Stomach (tissue), 9 donors: ENCODE data around the gene TRAPPC10. TPM values are rescaled to one million over a fixed set of nuclear protein-coding genes. Genes with fewer than 3 reads are reported as not detected.
A peak's percentile ranks its signal among the peaks of the same experiment; 100 is the strongest.

Experiments
- DNase-seq, 2 donors: peaks; one replicate each; pipeline versions ENCODE4 v3.0.0 to v3.0.0-alpha.2; 2013 to 2019
- H3K27ac ChIP-seq, 5 donors: fragments of 200-600 bp in 4 of 5; sonication (generic) in 4 of 5; one replicate each; pipeline ENCODE4 v1.5.1; 2013 to 2019; ENCODE audit warnings: mild to moderate bottlenecking in 1 of 5, moderate library complexity in 1 of 5
- H3K27me3 ChIP-seq, 3 donors: fragments of 200-600 bp; sonication (generic); one replicate each; pipeline ENCODE4 v1.5.1; 2017 to 2019; ENCODE audit warnings: mixed run types in 1 of 3
- H3K36me3 ChIP-seq, 4 donors: fragments of 200-600 bp; sonication (generic); 1 replicate in 3 of 4; 2 replicates in 1 of 4; pipeline ENCODE4 v1.5.1; 2016 to 2019
- H3K4me1 ChIP-seq, 4 donors: fragments of 200-600 bp; sonication (generic); one replicate each; pipeline ENCODE4 v1.5.1; 2016 to 2019
- H3K4me3 ChIP-seq, 4 donors: fragments of 200-600 bp; sonication (generic) in 3 of 4; one replicate each; pipeline ENCODE4 v1.5.1; 2016 to 2019; ENCODE audit warnings: mild to moderate bottlenecking in 1 of 4
- H3K9me3 ChIP-seq, 4 donors: fragments of 200-600 bp; sonication (generic); one replicate each; pipeline ENCODE4 v1.5.1; 2016 to 2019
- EP300 ChIP-seq: sonication (generic); formaldehyde crosslinking; IDR thresholded peaks from one replicate; pipeline ENCODE4 v1.6.1; 2017; ENCODE audit warnings: antibody characterized with exemption
- POLR2A ChIP-seq, 4 donors: fragments of 450-650 bp; IDR thresholded peaks; one replicate each; pipeline ENCODE4 v1.6.1; 2016; ENCODE audit warnings: antibody characterized with exemption in 4 of 4, control low read depth in 2 of 4, mild to moderate bottlenecking in 1 of 4, moderate library complexity in 1 of 4
- POLR2AphosphoS5 ChIP-seq, 3 donors: sonication (generic); formaldehyde crosslinking; IDR thresholded peaks; one replicate each; pipeline ENCODE4 v1.6.1; 2016; ENCODE audit warnings: antibody characterized with exemption in 3 of 3
- WGBS, 5 donors: extraction: QIAGEN DNeasy Blood & Tissue Kit in 3 of 5; methylation state at CpG; one replicate each; pipeline versions ENCODE4 v1.1.5 to v1.1.7; 2013 to 2018; 5-methylcytosine and 5-hydroxymethylcytosine counted together
- intact Hi-C: fragments of 100-400 bp; cut with DNase I; formaldehyde crosslinking; loops from one replicate; pipeline ENCODE4 v1.15.1; 2023; ENCODE audit warnings: low total_unique reads
- polyA plus RNA-seq, 3 donors: library from polyadenylated mRNA; stranded (reverse); fragments of 200-250 nt; gene quantifications; one replicate each; pipeline ENCODE4 v1.2.3, GENCODE V29; 2013
- total RNA-seq, 5 donors: library from RNA; depleted of rRNA; stranded (reverse); fragments of >200 nt; gene quantifications; one replicate each; pipeline versions ENCODE4 v1.1.0 to v1.2.3, GENCODE V29; 2014 to 2016
- TF ChIP-seq, protein P1 (sequence below), 7 experiments: fragments of 450-650 bp in 4 of 7; fragments of 200-600 bp in 3 of 7; sonication (generic) in 3 of 7; IDR thresholded peaks; one replicate each; pipeline ENCODE4 v1.5.1; 2016 to 2019; ENCODE audit warnings: antibody characterized with exemption in 7 of 7, control low read depth in 2 of 7, mild to moderate bottlenecking in 1 of 7
- donor health status: healthy with polysubstance abuse.
- donor health status: Bipolar disorder and iron deficiency.
- donor health status: healthy.

Gene TRAPPC10
- total and polyA plus RNA-seq, 8 donors: 3.7 to 88.1 (median 23.7) TPM

DNA sequence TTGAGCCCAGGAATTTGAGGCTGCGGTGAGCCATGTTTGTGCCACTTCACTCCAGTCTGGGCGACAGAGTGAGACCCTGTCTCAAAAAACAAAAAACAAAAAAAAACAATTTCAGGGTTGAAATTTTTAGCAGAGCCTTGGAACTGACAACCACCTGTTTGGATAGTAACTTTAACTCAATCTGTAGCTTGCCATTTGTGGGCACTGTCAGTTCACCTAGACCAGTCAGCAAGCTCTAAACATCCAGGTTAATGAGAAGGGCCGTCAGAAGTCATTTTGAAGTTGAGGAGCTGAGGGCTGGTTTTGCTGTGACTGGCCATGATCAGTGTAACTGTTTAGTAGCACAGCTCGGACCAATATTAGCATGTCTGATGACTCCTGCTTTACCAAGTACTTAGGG lies 8.4 kb downstream of the TRAPPC10 start:
- no peaks in the 10 kb centered on the region for H3K27me3 ChIP-seq
- no peaks in the 10 kb centered on the region for H3K36me3 ChIP-seq
- intact Hi-C loops: no loop called here
- TF ChIP-seq, protein P1, sequence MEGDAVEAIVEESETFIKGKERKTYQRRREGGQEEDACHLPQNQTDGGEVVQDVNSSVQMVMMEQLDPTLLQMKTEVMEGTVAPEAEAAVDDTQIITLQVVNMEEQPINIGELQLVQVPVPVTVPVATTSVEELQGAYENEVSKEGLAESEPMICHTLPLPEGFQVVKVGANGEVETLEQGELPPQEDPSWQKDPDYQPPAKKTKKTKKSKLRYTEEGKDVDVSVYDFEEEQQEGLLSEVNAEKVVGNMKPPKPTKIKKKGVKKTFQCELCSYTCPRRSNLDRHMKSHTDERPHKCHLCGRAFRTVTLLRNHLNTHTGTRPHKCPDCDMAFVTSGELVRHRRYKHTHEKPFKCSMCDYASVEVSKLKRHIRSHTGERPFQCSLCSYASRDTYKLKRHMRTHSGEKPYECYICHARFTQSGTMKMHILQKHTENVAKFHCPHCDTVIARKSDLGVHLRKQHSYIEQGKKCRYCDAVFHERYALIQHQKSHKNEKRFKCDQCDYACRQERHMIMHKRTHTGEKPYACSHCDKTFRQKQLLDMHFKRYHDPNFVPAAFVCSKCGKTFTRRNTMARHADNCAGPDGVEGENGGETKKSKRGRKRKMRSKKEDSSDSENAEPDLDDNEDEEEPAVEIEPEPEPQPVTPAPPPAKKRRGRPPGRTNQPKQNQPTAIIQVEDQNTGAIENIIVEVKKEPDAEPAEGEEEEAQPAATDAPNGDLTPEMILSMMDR (IDR thresholded peaks at IDR 0.05): no peak
- TF ChIP-seq EP300 (no peak), POLR2A (IDR thresholded peaks at IDR 0.05) (no peak)
- H3K9me3 ChIP-seq: no peaks in the 10 kb centered on the region
- peaks cover 24 to 94% (median 62%) of the 10 kb centered on the region in 4 donors for H3K4me1 ChIP-seq
- DNase-seq: no peak
- peak overlapping the region in 2 of 5 donors; percentile 28 to 56 for H3K27ac ChIP-seq
- H3K4me3 ChIP-seq: no peak overlapping the region
- WGBS, 5 donors: 75 to 86% (median 81%) methylated on average over 4 of the region's 4 CpGs

DNA sequence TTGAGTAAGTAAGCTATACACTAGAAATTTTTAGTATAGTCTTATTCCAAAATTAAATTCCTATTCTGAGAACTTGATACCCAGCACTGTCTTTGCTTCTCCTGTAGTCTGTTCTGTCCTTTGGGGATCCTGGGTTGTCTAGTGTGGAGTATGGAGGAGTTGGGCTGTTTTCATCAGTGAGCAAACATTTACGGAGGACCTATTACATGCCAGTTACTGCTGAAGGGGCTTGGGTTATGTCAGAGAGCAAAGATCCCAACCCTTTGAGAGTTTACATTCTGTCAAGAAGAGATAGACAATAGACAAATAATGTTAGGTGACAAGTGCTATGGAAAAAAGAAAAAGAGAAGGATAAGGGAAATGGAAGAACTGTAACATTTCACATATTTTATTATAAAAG lies 9.0 kb downstream of the TRAPPC10 start:
- Histone ChIP-seq H3K4me3 (no peak overlapping the region), H3K27me3 (no peaks in the 10 kb centered on the region), H3K9me3 (no peaks in the 10 kb centered on the region), H3K27ac (peak overlapping the region in 4 of 5 donors; percentile 28 to 56 (median 32)), H3K4me1 (peaks cover 24 to 94% (median 60%) of the 10 kb centered on the region in 4 donors), H3K36me3 (no peaks in the 10 kb centered on the region)
- DNase-seq: no peak
- TF ChIP-seq POLR2AphosphoS5 (IDR thresholded peaks at IDR 0.05): no peak
- TF ChIP-seq, protein P1 (IDR thresholded peaks at IDR 0.05): no peak
- WGBS, 5 donors: 49 to 80% (median 52%) methylated on average over 1 of the region's 1 CpG
- intact Hi-C loops: no loop called here

DNA sequence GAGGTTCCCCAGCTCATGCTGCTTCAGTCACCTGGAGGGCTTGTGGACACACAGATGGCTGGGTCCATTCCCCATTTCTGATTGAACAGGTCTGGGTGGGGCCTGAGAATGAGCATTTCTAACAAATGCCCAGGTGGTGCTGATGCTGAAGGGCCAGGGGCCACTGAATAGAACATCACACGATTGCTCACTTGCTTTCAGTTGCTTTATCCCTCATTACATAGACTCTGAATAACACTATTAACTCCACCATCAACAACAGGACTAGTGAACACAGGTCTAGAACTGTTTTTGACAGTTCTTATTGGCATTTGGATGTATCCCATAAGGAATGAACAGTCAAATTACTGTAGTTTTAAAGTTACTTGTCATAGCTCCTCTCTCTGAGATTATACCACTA lies 12.1 kb downstream of the TRAPPC10 start:
- TF ChIP-seq POLR2A (IDR thresholded peaks at IDR 0.05) (no peak), EP300 (no peak), POLR2AphosphoS5 (IDR thresholded peaks at IDR 0.05) (no peak)
- TF ChIP-seq, protein P1 (IDR thresholded peaks at IDR 0.05): no peak
- DNase-seq: no peak
- 60 to 73% (median 70%) methylated on average over 1 of the region's 1 CpG for WGBS, 5 donors
- H3K27me3 ChIP-seq: no peaks in the 10 kb centered on the region
- H3K4me1 ChIP-seq: peaks cover 17 to 73% (median 41%) of the 10 kb centered on the region in 4 donors
- peak overlapping the region in 1 of 5 donors; percentile 54 for H3K27ac ChIP-seq
- intact Hi-C loops: no loop called here
- H3K4me3 ChIP-seq: no peak overlapping the region
- no peaks in the 10 kb centered on the region for H3K36me3 ChIP-seq
- no peaks in the 10 kb centered on the region for H3K9me3 ChIP-seq

DNA sequence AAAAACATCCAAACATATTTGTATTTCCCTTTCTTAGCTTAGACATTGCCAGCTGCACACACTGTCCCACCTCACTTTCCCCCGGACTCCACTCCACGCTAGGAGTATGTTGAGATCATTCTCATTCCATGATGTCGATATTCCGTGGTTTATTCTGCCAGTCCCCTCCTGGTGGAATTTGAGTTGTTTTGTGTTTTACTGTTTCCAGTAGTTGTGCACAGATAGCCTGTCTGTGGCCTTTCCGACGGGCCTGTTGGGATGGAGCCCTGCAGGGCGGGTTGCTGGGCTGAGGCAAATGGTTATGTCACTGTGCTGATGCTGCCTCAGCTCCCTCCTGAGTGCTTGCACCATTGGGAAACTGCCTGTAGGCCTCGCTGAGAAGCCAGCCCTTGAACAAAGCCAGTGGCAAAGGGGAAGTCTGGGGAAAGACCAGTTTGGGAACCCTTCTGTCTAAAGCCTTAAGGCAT lies 12.8 kb downstream of the TRAPPC10 start:
- DNase-seq: peak in 1 of 2 donors; percentile 61
- Histone ChIP-seq H3K4me3 (no peak overlapping the region), H3K36me3 (no peaks in the 10 kb centered on the region), H3K27me3 (no peaks in the 10 kb centered on the region), H3K27ac (peak overlapping the region in 4 of 5 donors; percentile 1 to 59 (median 52)), H3K9me3 (no peaks in the 10 kb centered on the region), H3K4me1 (peaks cover 10 to 70% (median 38%) of the 10 kb centered on the region in 4 donors)
- TF ChIP-seq, protein P1 (IDR thresholded peaks at IDR 0.05): no peak
- TF ChIP-seq POLR2AphosphoS5 (IDR thresholded peaks at IDR 0.05): no peak
- 46 to 66% (median 62%) methylated on average over 8 of the region's 8 CpGs for WGBS, 5 donors
- intact Hi-C loops: no loop called here
